ENCODE measurements around the gene ATXN1.
"Not testable (repeated sequence)": the region's sequence is repeated elsewhere in the genome, so short reads cannot be mapped to it uniquely, and the experiment has no call there.

Gene ATXN1

DNA sequence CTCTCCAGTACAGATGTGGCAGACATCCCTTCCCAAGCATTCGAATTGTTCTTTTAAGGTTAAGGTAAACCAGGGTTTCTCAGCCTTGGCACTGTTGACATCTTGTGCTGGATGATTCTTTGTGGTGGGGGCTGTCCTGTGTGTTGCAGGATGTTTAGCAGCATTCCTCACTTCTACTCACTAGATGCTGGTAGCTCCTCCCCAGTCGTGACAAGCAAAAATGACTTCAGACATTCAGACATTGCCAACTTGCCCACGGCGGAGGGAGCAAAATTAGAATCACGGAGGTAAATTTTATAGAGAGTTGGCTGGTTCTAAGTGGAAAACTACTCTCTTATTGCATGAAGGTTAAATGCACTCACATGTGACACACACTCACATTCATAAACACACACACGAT lies 334.1 kb downstream of the ATXN1 start:
- DNase-seq (ENCODE audit: low read depth in 3 of 3, low spot score in 1 of 3) = no peak

DNA sequence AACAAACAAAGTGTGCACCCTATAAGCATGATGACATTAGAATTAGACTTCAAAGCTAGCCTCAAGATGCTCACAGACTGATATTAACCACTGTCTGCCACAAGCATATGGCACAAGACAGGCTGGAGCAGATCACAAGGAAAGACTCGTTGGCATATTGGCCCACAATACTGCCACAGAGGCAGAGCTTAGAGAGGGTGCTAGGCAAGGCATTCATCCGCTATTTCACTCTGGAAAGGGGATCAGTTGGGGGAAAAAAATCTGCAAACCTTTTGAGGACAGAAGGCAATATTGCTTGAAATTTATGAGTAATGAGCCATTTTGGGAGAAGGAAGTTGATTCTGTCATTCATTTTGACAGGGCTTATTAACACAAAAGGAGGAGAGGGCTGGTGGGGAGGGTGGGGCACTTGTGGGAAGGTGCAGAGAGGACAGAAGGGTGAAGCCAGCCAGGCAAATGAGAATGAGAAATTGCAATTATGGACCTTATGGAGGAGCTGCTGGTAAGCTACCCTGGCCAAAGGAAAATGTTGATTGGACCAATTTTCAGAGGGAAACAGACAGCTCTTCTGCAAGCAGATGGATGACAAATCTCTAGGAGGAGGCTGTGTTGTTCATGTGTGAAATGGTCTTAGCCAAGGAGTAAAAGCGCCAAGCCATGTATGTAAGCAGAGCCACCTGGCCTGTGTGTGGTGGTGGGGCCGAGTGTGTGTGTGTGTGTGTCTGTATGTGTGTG lies 335.2 kb downstream of the ATXN1 start:
- DNase-seq (ENCODE audit: low read depth in 3 of 3, low spot score in 1 of 3) = no peak

DNA sequence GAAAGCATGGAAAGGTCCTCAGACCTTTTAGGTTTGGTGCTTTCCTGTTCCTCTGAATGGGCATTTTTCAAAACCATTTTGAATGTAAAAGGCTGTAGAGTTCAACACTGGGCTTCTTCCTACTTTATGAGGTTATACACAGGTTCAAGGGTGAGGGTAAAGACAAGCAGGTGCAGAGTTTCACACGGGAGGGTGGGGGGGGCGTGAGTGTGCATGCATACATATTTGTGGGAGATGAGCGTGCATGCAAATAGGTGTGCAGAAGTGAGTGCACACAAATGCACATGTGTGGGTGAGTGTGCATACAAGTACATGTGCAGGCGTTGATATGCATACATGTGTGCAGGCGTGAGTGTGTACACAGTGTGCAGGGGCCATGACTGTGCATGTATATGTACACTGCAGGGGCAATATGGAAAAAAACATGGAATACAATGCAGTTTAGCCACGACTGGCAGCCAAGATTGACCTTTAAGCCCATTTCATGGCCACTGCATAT lies 339.7 kb downstream of the ATXN1 start:
- DNase-seq (ENCODE audit: low read depth in 3 of 3, low spot score in 1 of 3) = no peak

DNA sequence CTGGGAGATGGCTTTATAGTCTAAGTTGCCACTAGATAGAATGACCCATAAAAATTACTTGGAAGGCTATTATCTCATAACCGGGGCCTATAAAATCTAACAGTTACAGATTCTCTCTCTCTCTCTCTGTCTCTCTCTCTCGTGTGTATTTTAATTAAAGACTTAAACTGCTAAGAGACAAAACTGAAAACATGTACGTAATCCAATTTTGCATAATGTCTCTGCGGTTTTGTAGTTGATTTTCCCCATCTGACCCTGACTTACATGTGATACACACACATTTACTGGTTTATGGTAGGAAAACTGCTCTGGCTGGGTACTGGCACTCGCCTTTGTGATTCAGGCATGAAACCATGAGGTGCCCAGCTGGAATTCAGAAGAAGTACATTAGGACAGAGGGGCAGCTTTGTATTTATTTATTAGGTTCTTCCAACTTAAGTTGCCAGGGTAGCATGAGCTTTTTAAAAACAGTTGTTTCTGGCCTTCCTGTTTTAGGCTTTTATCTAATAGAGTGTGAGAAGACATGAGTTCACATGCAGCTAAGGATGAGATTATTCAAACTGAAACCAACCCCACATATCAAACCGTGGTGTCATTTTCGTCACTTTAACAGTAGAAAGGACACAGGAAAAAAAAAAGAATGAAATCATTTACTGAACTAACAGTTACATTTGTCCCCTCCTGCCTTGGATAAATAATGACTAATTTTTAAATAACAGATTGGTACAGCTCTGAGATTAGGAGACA lies 340.4 kb downstream of the ATXN1 start:
- DNase-seq (ENCODE audit: low read depth in 3 of 3, low spot score in 1 of 3) = no peak

DNA sequence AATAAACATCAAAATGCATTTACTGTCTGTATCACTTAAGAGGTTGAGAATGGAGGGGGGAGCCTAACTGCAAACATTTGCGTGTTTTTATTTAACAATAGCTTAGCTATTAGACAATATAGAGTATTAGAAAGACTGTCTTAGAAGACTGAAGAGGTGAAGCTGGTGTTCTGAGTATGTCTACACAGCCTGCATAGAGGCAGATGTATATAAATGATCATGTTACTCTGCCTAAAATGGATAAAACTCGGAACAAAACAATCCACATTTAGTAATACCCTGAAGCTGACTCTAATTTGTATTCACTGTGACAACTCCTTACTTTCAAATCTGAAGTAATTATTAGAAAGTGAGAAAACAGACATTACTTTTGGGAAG lies 340.9 kb downstream of the ATXN1 start:
- no peak for DNase-seq (ENCODE audit: low read depth in 3 of 3, low spot score in 1 of 3)

DNA sequence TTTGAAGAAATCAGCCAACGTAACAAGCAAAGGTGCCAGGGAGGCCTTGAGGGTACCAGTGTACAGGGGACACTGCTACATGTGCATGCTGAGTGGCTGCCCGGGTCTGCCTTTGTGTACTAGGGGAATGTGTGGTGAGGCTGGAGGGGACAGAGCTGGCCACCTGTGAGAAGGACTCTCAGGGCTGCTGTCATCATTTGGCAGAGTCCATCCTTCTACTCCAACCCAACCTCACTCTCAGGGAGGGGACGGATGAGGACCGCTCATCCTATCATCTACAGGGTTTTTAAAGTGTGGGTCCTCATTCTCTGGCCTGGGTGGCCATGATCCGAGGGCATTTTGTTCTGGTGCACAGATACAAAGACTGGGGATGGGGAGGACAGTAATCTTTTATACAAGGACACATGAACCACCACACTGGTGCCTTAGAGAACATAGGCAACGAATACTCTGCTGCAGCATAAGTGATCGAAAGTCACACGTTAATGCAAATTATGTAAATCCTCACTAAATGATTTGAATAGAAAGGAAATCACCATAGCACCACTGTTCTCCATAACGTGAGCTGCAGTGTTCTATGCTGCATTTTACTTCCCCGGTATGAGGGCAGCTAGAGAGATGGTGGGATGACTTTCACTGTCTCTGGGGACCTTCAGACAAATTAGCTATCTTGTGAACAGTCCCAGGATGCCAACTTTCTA lies 341.5 kb downstream of the ATXN1 start:
- no peak for DNase-seq (ENCODE audit: low read depth in 3 of 3, low spot score in 1 of 3)

DNA sequence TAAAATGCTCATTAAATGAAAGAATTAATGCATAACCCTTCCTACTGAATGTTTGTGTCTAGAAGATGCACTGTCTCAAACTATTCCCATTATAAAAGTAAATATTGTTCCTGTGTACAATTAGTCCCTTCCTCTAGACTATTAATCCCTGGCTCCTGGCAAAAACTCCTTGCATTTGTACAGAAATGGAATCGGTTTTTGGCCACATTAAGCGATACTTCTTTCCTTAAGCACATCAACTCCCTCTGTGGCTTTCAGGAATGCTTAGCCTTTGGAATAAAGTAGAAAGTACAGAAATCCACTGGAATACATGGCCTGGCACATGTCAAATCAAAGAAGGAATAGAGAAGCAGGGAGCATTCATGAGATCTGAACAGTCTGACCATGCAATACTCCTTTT lies 343.1 kb downstream of the ATXN1 start:
- no peak for DNase-seq (ENCODE audit: low read depth in 3 of 3, low spot score in 1 of 3)

DNA sequence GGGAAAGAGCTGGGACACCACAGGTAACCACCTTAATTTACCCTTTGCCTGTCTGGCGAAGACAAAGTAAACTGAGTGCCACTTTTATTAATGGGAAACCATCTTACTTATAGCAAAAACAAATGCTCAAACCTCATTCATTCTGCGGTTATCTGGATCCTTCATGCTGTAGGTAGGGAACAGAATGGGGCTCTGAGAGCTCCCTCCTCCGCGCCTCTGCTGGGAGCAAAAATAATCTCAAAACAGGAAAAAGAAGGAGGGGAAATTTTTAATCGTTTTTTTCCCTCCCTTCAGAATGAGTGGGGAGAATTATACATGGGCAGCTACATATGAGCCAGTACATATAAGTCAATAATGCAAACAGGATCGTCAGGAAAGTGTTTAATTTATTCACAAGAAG lies 345.6 kb downstream of the ATXN1 start:
- no peak for DNase-seq (ENCODE audit: low read depth in 3 of 3, low spot score in 1 of 3)

DNA sequence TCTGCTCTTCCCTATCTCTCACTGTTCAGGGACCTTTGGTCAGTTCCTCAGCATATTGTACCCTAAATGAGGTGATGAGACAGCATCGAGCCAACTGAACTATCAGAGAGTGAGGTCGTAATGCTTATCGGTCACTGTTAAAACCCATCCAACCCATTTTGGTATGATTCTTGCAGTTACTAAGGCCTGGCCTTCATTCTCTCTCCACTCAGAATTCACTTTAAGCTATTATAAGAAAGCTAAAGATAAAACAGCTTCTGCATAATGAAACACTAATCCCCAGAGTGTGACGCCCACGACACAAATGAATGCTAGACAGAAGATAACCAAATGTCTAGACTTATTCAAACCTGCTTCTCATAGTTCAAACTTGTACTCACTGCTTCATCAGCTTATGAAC lies 347.1 kb downstream of the ATXN1 start:
- no peak for DNase-seq (ENCODE audit: low read depth in 3 of 3, low spot score in 1 of 3)

DNA sequence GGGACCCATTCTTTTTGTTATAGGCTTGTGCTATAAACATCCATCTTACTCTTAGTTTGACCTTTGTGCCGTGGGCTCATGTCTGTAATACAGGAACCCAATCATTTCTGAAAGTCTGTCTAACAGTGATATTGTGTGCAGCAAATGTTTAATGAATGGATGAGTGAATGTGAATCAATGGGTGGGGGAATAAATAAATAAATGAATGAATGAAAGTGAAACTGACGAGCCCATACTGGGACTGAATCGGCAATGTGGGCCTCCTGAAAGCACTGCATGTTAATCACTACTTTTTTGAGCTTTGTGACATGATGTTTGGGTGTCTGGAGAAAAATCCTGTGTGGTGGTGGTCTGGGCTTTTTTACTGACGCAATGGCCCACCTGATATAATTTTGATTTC lies 347.9 kb downstream of the ATXN1 start:
- DNase-seq (ENCODE audit: low read depth in 3 of 3, low spot score in 1 of 3) = no peak

DNA sequence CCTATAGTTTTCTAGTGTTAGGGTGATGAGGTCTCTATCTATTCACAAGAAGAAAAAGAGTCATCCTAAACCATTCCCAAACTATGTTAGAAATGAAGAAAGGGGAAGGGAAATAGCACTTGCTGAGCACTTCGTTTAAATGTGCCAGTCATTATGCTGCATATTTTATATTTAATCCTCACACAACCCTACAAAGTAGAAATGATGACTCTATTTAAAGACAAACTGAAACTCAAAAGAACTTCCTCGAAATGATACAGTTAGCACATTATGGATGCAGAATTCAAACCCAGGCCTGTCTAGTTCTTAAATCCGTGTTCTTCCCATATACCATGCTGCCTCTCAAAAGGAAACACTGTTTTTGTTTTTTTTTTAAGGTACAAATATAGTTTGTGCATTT lies 348.3 kb downstream of the ATXN1 start:
- no peak for DNase-seq (ENCODE audit: low read depth in 3 of 3, low spot score in 1 of 3)

DNA sequence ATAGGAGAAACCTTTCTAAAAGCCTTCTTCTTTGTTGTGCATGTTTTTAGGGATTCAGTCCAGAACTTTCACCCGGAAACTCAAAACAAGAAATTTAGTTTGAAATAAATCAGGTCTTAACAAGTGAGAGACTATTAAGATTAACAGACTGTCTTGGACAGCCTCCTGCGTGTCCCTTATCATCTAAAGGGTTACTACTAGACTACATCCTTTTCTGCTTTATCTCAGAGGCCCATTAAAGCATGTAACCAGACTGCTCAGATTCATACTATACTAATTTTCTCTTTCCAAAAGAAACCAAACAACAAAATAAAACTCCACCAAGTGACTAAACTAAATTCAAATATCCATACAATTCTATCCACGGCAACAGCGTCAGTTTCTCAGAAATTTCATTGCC lies 349.1 kb downstream of the ATXN1 start:
- no peak for DNase-seq (ENCODE audit: low read depth in 3 of 3, low spot score in 1 of 3)

DNA sequence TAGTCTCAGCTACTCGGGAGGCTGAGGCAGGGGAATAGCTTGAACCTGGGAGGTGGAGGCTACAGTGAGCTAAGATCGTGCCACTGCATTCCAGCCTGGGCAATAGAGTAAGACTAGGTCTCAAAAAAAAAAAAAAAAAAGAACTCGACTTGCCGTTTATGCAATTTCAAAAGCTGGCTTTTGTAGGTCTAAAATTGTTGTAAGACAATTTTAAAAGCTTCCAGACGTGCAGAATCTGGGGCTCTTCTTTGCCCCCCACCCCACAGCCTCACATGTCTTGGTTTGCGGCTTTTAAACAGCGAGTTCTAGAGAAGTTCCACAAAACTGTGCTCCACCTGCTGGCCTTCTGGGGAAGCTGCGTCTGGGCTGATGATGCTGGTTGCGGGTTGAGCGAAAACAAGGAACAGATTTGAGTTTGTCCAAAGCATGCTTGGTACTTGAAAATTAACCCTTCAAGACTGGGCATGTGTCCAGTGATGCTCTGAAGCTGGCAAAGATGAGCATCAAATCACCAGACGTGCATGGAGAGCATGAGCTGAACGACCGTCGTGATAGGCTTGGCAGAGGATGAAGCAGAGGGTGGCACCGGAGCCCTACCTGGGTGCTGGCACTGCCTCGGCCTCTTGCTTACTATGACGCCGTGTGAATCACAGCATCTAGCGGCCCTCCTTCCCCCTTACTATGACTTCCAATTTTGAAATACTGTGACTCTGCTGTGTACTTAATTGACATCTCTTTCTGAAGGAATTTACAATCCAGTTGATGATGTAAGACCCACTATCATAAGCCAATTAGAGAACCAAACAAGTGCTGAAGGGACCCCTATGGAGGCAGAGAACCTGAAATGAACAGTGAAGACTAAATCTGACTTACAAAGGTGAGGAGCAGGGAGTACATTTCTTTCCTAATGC lies 351.5 kb downstream of the ATXN1 start:
- DNase-seq (ENCODE audit: low read depth in 3 of 3, low spot score in 1 of 3) = peak in 2 of 3 donors; percentile 12 to 42

DNA sequence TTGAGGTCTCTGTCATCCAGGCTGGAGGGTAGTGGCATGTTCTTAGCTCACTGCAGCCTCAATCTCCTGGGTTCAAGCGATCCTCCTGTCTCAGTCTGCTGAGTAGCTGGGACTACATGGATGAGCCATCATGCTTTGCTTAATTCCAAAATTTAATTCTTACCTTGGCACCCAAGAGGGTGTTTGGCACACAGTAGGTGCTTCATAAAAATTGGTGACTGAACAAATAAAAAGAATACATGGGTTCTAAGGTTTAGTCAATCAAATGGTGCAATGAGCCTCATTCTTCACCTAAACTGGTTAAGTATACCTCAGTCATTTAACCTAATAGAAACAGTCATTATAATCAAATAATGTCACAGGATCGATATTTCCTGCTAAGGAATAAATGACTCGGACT lies 352.5 kb downstream of the ATXN1 start:
- no peak for DNase-seq (ENCODE audit: low read depth in 3 of 3, low spot score in 1 of 3)

DNA sequence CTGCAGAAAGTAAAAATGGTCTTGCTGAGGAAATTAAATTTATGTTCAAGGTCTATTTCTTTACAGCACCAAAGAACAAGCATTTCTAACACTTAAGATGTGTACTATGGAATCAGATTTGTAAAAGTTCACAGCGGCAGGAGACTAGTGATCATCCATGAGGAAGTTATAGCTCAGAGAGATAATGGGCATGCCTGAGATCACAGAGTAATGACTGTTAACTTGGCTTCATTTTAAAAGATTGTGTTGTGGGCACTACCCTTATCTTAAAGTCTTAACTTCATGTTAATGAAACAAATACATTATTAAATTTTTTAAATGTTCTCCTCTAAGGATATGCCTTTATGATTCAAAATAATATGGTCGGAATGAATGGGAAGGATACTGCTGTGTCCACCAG lies 354.3 kb downstream of the ATXN1 start:
- DNase-seq (ENCODE audit: low read depth in 3 of 3, low spot score in 1 of 3) = no peak

DNA sequence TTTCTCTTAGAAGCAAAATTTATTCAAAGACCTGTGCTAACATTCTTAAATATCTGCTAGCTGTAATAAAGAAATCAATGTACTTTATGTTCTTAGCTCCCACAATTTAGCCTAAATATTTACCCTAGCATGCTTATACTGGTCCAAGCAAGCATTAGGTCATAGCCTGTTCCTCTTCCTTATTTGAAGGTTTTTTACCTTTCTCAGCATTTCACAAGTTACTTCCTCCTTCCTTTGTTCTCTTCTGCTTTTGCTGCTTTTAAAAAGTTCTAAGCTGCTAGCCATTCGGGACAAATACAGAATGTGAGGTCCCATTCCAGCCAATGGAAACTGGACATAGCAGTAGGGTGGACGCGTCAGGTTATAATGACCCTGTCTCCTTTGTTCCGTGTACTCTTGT lies 354.7 kb downstream of the ATXN1 start:
- DNase-seq (ENCODE audit: low read depth in 3 of 3, low spot score in 1 of 3) = not testable (repeated sequence)

DNA sequence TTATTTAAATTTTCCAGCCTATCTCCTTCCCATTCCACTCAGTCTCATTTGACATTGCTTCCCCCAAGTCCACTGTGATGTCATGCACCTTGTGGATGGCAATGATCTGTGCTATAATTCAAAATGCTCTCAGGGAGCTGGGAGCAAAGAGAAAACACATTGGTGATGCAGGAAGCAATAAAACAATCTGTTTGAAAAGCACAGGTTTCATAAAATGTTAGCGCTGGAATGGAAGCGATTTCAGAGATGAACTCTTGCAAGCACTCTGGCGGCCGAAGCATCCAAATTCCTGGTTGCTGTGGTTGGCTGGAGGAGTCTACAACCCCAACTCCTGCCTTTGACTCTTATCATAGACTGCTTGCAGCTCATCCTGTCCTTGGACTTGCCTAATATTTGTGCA lies 355.9 kb downstream of the ATXN1 start:
- no peak for DNase-seq (ENCODE audit: low read depth in 3 of 3, low spot score in 1 of 3)

DNA sequence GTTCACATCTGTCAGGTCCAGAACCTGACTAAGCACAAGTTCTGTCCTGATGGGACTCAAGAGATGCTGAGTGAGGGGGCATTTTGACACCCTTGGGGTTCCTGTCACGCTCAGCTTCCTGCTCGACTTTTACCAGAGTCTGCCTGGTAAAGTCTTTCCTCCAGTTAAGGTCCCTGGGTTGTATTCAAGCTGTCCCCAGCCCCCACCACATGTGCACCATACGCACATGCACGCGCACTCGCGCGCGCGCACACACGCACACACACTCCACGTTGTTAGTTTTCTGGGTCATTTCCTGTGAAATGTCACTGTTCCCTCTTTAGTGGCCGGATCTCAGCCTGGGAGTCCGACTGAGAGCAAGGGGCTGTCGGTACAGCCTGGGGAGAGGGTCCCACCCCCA lies 356.8 kb downstream of the ATXN1 start:
- no peak for DNase-seq (ENCODE audit: low read depth in 3 of 3, low spot score in 1 of 3)

DNA sequence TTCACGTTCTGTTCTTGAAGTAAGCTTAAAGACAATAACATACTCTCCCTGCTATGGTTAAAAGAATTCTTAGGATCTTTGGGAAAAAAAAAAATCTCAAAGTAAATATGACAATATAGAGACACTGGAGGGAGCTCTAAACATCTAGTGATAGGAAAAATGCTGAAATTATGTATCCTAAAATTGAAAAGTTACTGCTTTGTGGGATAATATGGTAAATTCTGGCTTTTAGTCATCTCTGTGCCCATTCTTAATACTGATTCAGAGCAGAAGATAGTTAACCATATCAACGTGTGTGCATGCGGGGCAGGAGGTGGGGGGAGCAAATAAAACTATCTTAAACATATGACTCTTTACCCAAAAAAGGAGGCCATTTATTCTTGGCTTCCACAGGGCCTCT lies 357.4 kb downstream of the ATXN1 start:
- no peak for DNase-seq (ENCODE audit: low read depth in 3 of 3, low spot score in 1 of 3)

DNA sequence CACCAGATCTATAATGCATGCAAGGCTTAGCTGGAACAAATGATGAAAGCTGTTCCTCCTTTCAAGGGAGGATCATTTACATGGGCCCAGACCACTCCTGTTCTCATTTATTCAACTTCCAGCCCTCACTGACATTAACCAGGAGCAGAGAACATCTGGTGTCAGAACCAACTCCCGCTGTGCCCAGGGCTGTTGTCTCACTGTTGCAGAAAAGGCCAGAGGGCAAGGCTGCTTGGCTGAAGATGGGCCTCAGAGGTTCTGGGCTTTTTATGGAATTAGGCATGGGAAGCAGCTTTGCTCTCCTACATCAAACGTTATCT lies 358.7 kb downstream of the ATXN1 start:
- DNase-seq (ENCODE audit: low read depth in 3 of 3, low spot score in 1 of 3) = no peak

DNA sequence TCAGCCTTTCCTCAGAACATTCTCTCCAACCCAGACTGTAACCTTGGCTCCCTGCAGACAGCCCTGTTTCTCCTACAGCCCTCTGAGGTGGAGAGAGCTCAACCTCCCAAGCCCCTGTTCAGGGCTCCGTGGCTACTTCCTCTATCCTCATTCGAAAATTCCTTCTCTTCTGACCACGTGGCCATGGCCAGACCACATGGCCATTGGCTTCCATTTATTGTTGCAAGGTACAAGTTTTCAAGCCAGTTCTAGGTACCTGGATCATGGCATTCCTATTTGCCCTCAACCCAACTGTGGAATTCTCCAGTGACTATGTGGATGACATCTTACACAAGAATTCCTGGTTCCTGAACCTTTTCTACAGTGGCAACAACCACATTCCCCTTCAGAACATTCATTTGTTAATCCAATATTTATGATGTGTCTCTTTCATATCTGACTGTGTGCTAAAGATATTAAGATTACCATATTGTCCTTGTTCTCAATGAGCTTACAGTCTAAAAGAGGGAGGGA lies 361.0 kb downstream of the ATXN1 start:
- no peak for DNase-seq (ENCODE audit: low read depth in 3 of 3, low spot score in 1 of 3)

Data from stimulated activated CD4-positive, alpha-beta T cell treated with anti-CD3 and anti-CD28 coated beads, TNF-alpha, amount 100 ng/mL, for 1 hour (primary cell).